Urinary bladder (tissue), 4 donors: ENCODE measurements around the gene ADCY9. TPM values are rescaled to one million over a fixed set of nuclear protein-coding genes. Genes with fewer than 3 reads are reported as not detected.
"Not testable (repeated sequence)": the region's sequence is repeated elsewhere in the genome, so short reads cannot be mapped to it uniquely, and the experiment has no call there.

ENCODE experiments used
- DNase-seq: peaks from one replicate; pipeline ENCODE4 v3.0.0-alpha.2; 2015; ENCODE audit errors: extremely low spot score
- H3K27ac ChIP-seq: one replicate; pipeline ENCODE4 v1.5.1; 2013; ENCODE audit warnings: low read depth, mild to moderate bottlenecking, moderate library complexity
- H3K36me3 ChIP-seq: one replicate; pipeline ENCODE4 v1.6.1; 2013; ENCODE audit warnings: mild to moderate bottlenecking, moderate library complexity; ENCODE audit not compliant: insufficient read depth
- H3K4me1 ChIP-seq: one replicate; pipeline ENCODE4 v1.6.1; 2013; ENCODE audit warnings: mild to moderate bottlenecking, moderate library complexity; ENCODE audit not compliant: insufficient read depth
- H3K4me3 ChIP-seq: one replicate; pipeline ENCODE4 v1.5.1; 2013; ENCODE audit warnings: low read depth, low read length
- WGBS: extraction: QIAGEN DNeasy Blood & Tissue Kit; methylation state at CpG from one replicate; pipeline ENCODE4 v1.1.7; 2013; 5-methylcytosine and 5-hydroxymethylcytosine counted together
- polyA plus RNA-seq: library from polyadenylated mRNA; stranded (reverse); fragments of 200-250 nt; gene quantifications from one replicate; pipeline ENCODE4 v1.2.3, GENCODE V29; 2013
- total RNA-seq: library from RNA; depleted of rRNA; stranded (reverse); fragments of >200 nt; gene quantifications from one replicate; pipeline ENCODE4 v1.2.3, GENCODE V29; 2014
- donor health status: healthy with polysubstance abuse.
- donor health status: healthy.

The ADCY9 gene
- total and polyA plus RNA-seq, 2 donors, result 18.6 to 21.8 TPM

- DNase-seq, result no peak
- no peak overlapping the region for H3K4me3 ChIP-seq
- H3K36me3 ChIP-seq, result no peaks in the 10 kb centered on the region
- no peak overlapping the region for H3K27ac ChIP-seq
- no peaks in the 10 kb centered on the region for H3K4me1 ChIP-seq
- 67% methylated on average over 29 of the region's 29 CpGs for WGBS
Observed at GRCh38 chr16:3963886-3964685, 152.2 kb downstream of the ADCY9 start.

GRCh38 chr16:3963203-3963602 is 153.0 kb downstream of the ADCY9 start:
- Histone ChIP-seq H3K27ac (no peak overlapping the region), H3K4me3 (no peak overlapping the region), H3K36me3 (no peaks in the 10 kb centered on the region), H3K4me1 (no peaks in the 10 kb centered on the region)
- DNase-seq, result no peak
- 56% methylated on average over 17 of the region's 17 CpGs for whole genome bisulfite sequencing

- Histone ChIP-seq H3K36me3 (no peaks in the 10 kb centered on the region), H3K4me1 (no peaks in the 10 kb centered on the region), H3K27ac (no peak overlapping the region), H3K4me3 (no peak overlapping the region)
- no peak for DNase-seq
- 72% methylated on average over 11 of the region's 11 CpGs for WGBS
Observed at GRCh38 chr16:3961449-3961849, 154.8 kb downstream of the ADCY9 start.

DNA sequence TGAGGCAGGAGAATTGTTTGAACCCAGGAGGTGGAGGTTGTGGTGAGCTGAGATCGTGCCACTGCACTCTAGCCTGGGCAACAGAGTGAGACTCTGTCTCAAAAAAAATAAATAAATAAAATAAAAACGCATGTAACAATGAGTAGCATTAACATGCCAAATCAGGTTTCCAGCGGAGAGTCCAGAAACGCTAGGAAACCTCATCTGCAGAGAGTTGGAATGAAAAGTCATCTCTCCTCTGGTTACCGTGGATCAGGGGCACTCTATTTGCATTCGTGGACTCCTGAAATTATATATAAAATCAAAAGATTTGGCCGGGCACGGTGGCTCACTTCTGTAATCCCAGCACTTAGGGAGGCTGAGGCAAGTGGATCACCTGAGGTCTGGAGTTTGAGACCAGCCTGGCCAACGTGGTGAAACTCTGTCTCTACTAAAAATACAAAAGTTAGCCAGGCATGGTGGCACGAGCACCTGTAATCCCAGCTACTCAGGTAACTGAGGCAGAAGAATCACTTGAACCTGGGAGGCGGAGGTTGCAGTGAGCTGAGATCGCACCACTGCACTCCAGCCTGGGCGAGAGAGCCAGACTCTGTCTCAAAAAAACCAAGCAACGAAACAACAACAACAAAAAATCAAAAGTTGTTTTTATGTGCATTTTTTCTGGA is 156.2 kb downstream of the ADCY9 start:
- H3K36me3 ChIP-seq, DNase-seq, H3K4me1 ChIP-seq: not testable (repeated sequence)
- 50% methylated on average over 14 of the region's 14 CpGs for WGBS
- Histone ChIP-seq H3K27ac (peak overlapping the region; percentile 33), H3K4me3 (peak overlapping the region; percentile 33)

- H3K4me1 ChIP-seq, result no peaks in the 10 kb centered on the region
- no peaks in the 10 kb centered on the region for H3K36me3 ChIP-seq
- H3K4me3 ChIP-seq, result no peak overlapping the region
- 60% methylated on average over 3 of the region's 3 CpGs for WGBS
- DNase-seq, result no peak
- H3K27ac ChIP-seq, result no peak overlapping the region
Observed at GRCh38 chr16:3959148-3959547, 157.1 kb downstream of the ADCY9 start.

- H3K4me1 ChIP-seq, result no peaks in the 10 kb centered on the region
- 80% methylated on average over 23 of the region's 23 CpGs for WGBS
- DNase-seq, result no peak
Observed at GRCh38 chr16:3957344-3957980, 158.8 kb downstream of the ADCY9 start.

DNA sequence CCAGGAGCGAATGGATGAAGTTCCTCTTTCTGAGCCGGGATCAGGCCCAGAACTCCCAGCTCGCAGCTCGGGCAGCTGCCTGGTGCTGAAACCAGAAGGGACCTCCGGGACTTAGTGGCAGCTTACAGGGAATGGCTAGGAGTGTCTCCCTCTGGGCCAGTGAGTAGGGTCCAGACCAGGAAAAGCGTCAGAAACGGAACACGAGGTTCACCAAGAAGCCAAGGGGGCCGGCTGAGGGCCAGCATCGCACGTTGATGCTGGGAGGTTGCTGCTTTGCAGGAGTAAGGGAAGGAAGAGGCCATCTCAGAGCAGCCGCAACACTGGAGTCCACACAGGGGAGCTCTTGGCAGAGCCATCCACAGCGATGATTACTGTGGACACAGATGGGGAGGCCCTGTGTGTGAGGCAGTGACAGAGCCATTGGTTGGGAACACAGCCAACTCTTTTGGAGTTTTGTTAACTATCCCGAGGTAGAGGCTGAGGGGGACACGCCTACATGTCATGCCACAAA is 161.8 kb downstream of the ADCY9 start:
- no peak for DNase-seq
- Histone ChIP-seq H3K4me3 (no peak overlapping the region), H3K36me3 (no peaks in the 10 kb centered on the region), H3K27ac (no peak overlapping the region), H3K4me1 (no peaks in the 10 kb centered on the region)
- 50% methylated on average over 15 of the region's 15 CpGs for WGBS

More at GRCh38 chr16:3957344-3957980, 158.8 kb downstream of the ADCY9 start:
- Histone ChIP-seq H3K36me3 (no peaks in the 10 kb centered on the region), H3K4me3 (no peak overlapping the region), H3K27ac (no peak overlapping the region)

- H3K4me1 ChIP-seq, result no peaks in the 10 kb centered on the region
- H3K4me3 ChIP-seq, result no peak overlapping the region
- no peak for DNase-seq
- H3K27ac ChIP-seq, result no peak overlapping the region
- H3K36me3 ChIP-seq, result no peaks in the 10 kb centered on the region
- 93% methylated on average over 24 of the region's 24 CpGs for WGBS
Observed at GRCh38 chr16:3953728-3954410, 162.4 kb downstream of the ADCY9 start.

GRCh38 chr16:3952737-3953131 is 163.5 kb downstream of the ADCY9 start:
- Histone ChIP-seq H3K36me3 (no peaks in the 10 kb centered on the region), H3K4me3 (no peak overlapping the region), H3K4me1 (no peaks in the 10 kb centered on the region), H3K27ac (no peak overlapping the region)
- 42% methylated on average over 9 of the region's 9 CpGs for WGBS
- DNase-seq, result no peak

GRCh38 chr16:3951861-3952736 is 164.1 kb downstream of the ADCY9 start:
- no peak overlapping the region for H3K4me3 ChIP-seq
- no peaks in the 10 kb centered on the region for H3K4me1 ChIP-seq
- H3K27ac ChIP-seq, result no peak overlapping the region
- no peaks in the 10 kb centered on the region for H3K36me3 ChIP-seq
- peak; percentile 25 for DNase-seq
- WGBS, result 51% methylated on average over 12 of the region's 12 CpGs

DNA sequence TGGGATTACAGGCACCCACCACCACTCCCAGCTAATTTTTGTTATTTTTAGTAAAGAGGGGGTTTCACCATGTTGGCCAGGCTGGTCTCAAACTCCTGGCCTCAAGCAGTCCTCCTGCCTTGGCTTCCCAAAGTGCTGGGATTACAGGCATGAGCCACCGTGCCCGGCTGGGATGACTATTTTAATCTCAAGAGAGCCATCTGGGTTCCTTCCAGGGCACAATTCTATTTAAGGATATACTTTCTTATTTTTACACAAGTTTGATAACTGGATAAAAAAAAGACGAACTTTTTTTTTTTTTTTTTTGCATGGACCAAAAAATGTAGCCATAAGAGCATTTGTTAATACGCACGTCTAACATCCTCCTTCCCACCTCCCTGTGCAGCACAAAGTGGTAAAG is 164.9 kb downstream of the ADCY9 start:
- not testable (repeated sequence) for H3K36me3 ChIP-seq, H3K4me1 ChIP-seq, DNase-seq, H3K27ac ChIP-seq, H3K4me3 ChIP-seq
- 27% methylated on average over 5 of the region's 5 CpGs for WGBS

GRCh38 chr16:3950343-3951193 is 165.7 kb downstream of the ADCY9 start:
- 12% methylated on average over 32 of the region's 32 CpGs for WGBS
- H3K4me1 ChIP-seq, result no peaks in the 10 kb centered on the region
- H3K36me3 ChIP-seq, result no peaks in the 10 kb centered on the region
- DNase-seq, result peak; percentile 81
- no peak overlapping the region for H3K4me3 ChIP-seq
- peak overlapping the region; percentile 66 for H3K27ac ChIP-seq
